Activated T-cell treated with anti-CD3 and anti-CD28 coated beads for 1 hour (primary cell): ENCODE results near the gene L3MBTL4.

Experiments used
- DNase-seq: peaks from one replicate; pipeline ENCODE4 v3.0.0-alpha.2; 2020; ENCODE audit warnings: low read depth

L3MBTL4 gene

GRCh38 chr18:5958822-5959221, 455.9 kb downstream of the L3MBTL4 start:
- DNase-seq: no peak

GRCh38 chr18:5955861-5956260, 458.9 kb downstream of the L3MBTL4 start:
- no peak for DNase-seq

DNA sequence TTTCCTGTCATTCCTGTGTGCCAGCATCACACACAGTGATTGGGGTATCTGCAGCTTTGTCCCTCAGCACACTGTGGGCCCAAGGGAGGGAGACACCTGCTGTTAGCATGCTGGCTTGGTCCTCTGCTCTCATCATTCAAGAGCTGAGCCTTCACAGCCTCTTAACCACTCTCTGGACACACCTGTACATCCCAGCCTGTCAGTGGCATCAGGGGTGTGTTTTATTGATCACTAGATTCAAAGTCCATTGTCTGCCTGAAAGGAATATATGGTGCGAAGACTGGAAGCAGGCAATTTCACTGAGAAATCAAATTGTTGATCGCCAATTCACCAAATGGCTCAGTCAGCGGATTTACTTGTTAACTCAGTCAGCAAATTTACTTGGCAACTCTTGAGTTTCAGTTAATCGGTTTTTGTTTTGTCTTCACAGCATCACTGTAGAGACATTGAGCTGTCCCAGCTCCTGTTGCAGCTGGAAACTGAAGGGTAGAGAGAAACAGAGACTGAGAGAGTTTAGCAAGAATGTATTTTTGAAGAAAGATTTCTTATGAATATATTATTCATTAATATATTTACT, 463.1 kb downstream of the L3MBTL4 start:
- no peak for DNase-seq

- no peak for DNase-seq
These were observed 465.9 kb downstream of the L3MBTL4 start for GRCh38 chr18:5948781-5949180.

GRCh38 chr18:5948237-5948636, 466.5 kb downstream of the L3MBTL4 start:
- DNase-seq: no peak

- no peak for DNase-seq
These were observed 470.3 kb downstream of the L3MBTL4 start for GRCh38 chr18:5944448-5944847.

DNA sequence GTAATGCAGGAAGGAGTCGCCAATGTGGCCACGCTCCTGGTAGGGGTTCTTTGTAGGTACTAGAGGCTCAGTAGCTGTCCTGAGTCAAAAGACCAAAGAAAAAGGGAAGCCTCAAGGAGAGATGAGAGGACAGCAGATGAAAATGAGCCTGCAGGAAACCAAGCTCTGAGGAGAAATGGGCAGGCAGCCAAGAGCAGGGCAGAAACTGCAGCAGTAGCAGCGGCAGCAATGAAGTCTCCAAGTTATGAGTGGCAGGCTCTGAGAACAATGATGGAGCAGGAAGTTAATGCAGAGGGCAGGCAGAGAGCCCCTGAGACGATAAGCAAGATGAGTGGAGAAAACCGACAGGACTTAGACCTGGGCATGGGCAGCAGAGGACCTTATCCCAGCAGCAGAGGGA, 471.2 kb downstream of the L3MBTL4 start:
- DNase-seq: no peak

DNA sequence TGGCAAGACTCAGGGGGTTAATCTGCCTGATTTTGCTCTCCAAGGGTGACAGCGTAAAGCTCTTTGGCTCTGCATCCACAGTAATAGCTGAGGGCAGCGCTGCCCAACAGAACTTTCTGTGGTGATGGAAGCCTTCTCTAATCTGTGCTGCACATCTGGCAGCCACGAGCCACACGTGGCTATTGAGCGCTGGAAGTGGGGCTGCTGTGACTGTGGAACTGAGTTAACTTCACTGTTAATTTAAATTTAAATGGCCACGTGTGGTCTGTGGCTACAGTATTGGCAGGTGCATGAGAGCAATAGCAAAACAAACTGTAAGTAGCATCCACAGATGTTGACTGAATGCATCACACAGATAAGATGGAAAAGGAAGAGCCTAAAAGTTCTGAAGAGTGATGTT, 472.1 kb downstream of the L3MBTL4 start:
- DNase-seq: no peak

- DNase-seq: no peak
These were observed 472.8 kb downstream of the L3MBTL4 start for GRCh38 chr18:5941890-5942289.

DNA sequence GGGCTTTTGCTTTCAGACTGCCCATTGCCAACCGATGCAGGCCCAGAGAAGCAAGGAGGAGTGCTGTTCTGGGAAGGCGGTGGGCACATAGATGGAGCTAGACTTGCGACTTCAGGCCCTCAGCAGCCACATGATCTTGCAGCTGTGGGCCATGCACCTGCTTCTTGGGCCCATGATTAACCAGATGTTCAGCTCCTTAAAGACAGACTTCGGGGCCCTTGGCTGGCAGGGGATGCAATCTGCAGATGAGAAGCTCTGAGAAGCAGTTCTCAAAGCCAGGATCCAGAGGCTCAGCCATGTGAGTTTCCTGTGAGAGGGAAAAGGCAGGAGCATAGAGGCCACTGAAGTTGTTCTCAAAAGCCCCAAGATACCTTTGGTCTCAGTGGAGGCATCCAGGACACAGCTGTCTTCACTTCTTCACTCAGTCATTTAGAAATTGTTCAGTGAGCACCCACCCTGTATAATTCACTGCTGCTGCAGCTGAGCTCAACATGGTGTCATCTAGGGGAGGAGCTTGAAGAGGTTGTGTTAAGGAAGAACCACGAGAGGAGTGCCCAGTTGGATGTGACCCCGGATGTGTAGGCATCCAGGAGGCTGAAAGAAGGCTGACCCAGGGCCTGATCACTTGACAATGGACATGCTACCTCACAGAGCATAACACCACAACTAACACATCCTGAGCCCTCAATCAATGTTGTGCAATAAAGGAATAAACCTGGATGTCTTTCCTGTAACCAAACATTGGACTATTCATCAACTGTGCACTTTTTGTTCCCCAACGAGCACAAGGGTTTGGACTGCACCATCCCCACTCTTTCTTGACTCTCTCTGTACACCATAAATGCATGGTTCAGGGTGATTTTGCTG, 474.7 kb downstream of the L3MBTL4 start:
- DNase-seq: no peak

DNA sequence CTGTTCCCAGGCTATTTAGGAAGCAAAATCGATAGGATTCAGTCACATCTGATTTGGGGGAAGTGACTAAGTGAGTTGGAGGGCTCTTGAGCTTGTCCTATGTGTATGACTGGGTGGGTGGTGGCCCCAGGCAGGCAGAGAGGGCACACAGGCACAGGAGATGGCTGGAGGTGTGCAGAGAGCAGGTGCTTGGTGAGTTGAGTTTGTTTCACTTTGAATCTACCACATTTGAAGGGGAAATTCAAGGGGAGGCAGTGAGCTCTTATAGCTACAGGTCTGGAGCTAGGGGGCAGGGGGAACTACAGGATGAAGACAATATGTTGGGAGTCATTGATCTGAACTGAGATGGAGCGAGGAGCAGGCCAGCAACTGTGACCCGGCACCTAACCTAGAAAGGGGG, 476.9 kb downstream of the L3MBTL4 start:
- DNase-seq: no peak

GRCh38 chr18:5937121-5937520, 477.6 kb downstream of the L3MBTL4 start:
- DNase-seq: no peak

DNA sequence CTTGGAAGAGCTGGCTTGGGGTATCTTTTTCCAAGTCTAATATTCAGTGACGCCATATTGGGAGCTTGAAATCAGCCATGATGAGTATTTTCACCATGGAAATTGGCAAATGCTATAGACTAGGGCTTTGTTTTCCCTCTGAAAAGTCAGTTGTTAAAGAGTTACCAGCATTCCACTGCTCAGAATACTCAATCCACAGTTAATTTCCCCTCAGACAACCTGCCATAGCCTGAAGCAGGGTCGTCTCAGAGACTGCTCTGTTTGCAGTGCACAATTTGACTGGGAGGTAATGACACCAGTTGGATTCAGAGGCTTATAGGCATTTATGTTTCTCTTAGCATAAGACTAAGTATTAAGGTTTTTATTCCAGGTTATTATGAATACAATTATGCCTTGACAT, 483.9 kb downstream of the L3MBTL4 start:
- no peak for DNase-seq

DNA sequence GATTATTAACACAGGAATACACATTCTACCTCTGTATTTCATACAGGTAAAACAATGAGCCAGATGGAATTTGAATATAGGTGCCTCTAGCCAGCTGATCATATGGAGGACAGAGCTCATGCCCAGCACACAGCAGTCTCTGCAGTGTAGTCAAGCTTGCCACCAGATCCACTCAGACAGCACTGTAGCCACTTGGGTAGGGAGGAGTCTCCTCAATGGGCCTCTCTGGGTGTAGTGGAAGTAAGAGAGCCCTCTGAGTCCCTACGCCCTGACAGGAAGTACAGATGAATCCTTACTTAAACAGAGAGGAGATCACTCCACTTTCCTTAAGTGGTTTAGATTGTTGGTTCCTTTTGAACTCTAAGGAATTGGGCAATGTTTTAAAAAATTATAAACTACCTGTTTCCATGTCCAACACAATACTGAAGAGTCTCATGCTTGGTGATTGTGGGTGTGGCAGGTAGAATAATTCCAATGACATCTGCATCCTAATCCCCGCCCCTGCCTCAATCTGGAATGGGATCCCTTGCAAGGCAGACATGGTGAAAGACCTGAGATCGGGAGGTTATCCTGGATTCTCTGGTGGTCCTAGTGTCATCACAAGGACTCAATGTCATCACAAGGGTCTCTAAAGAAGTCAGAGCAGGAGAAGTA, 496.4 kb downstream of the L3MBTL4 start:
- no peak for DNase-seq

DNA sequence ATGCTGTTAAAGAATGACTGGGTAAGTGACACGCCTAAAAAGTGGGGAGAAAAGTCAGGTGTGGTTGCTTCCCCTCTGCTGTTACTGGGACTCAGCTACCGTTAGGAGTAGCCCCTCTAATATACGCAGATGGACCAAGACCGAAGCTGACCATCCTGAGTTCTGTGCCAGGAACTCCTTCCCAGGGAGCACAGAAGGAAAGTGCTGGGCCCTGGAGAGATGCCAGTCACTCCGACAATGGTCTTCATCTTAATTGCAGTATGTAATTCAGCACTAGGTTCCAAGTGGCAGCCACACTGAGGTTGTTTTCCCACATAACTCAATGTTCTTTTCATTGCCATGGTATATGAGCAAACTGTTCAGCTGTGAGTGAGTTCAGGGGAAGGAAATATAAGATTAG, 499.8 kb downstream of the L3MBTL4 start:
- DNase-seq: no peak

- no peak for DNase-seq
These were observed 500.7 kb downstream of the L3MBTL4 start for GRCh38 chr18:5914016-5914415.

GRCh38 chr18:5912566-5912965, 502.1 kb downstream of the L3MBTL4 start:
- no peak for DNase-seq

DNA sequence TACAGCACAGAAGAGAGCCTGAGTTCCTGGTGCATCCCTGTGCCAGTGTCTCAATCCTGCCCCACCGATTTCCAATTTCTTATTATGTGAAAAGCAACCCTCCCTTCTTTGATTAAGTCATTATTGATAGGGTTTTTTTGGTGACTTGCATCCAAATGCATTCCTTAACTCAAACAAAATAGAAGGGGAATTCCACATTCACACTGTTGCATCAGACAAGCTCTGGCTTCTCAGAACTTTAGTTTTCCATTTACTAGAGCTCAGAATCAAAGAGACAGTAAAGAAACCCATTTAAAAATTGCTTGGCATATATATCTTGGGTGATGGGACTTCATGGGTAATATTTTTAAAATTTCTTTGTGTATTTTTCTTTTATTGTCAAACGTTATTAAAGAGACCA, 505.6 kb downstream of the L3MBTL4 start:
- no peak for DNase-seq
